SIG-M5 treated with dmso at 0.1 percent for 504 hours (cell line): ENCODE measurements around the gene PROCR.
"Not testable (repeated sequence)": the region's sequence is repeated elsewhere in the genome, so short reads cannot be mapped to it uniquely, and the experiment has no call there.

Experiments
- DNase-seq: peaks from one replicate; lab custom pipeline; 2025; ENCODE audit not compliant: unreplicated experiment; lab: John Stamatoyannopoulos, UW

Gene PROCR

DNA sequence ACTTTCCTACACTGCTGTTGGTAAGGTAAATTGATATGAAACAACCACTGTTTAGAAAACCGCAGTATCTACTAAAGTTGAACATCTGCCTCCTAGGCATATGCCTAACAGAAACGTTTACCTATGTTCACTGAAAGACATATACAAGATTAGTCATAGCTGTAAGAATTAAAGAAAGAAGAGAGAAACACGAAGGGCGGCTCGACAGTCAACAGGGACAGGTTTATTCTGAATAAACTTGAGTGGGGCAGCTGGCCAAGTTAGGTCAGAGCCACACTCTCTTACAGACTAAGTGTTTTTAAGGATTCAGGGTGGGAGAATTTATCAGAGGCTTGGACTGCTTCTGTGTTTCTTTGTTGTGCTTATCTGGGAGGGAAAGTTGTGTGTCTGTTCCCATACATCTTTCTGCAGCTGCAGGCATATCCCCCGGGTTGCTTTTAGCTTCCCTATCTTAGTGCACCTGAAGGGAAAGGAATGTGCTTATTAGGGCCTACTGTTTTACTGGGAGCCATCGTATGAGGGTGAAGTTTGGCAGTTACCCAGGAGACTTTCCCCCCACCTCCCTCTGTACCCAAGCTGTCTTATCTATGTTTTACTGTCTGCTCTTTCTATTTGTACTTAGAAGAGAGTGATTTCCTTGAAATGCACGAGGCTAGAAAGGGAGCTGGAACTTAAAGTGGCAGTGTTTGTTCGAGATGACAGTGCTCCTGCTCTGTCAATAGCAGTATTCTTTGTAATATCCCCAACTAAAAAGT, 20.4 kb downstream of the PROCR start:
- no peak for DNase-seq

DNA sequence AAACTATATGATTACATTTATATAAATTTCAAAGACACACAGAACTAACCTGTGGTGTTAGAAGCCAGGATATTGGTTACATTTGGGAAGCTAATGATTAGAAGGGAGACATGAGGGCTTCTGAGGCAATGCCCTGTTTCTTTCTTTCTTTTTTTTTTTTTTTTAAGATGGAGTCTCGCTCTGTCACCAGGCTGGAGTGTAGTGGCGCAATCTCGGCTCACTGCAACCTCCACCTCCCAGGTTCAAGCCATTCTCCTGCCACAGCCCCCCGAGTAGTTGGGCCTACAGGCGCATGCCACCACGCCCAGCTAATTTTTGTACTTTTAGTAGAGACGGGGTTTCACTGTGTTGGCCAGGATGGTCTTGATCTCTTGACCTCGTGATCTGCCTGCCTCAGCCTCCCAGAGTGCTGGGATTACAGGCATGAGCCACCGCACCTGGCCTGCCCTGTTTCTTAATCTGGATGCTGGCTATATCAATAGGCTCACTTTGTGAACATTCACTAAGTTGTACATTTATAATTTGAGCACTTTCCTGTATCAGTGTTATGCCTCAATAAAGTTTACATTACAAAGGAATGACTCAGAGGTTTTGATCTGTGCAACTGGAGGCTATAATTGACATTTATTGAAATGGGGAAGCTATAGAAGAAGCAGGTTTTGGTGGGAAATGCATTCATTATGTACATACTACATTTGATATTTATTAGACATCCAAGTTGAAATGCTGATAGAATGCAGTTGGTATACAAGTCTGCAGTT, 21.3 kb downstream of the PROCR start:
- DNase-seq: not testable (repeated sequence)

DNA sequence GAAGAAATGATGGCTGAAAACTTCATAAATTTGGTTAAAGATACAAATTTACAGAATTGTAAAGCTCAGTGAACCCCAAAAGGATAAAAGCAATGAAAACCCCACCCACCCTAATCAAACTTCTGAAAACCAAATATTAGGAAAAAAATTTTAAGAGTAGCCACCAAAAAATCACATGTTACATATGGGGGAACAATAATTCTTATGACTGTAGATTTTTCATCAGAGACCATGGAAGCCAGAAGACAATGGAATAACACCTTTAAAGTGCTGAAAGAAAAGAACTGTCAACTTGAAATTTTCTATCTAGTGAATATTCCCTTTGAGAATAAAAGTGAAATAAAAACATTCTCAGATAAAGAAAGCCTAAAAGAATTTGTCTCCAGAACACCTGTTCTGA, 24.4 kb downstream of the PROCR start:
- no peak for DNase-seq

DNA sequence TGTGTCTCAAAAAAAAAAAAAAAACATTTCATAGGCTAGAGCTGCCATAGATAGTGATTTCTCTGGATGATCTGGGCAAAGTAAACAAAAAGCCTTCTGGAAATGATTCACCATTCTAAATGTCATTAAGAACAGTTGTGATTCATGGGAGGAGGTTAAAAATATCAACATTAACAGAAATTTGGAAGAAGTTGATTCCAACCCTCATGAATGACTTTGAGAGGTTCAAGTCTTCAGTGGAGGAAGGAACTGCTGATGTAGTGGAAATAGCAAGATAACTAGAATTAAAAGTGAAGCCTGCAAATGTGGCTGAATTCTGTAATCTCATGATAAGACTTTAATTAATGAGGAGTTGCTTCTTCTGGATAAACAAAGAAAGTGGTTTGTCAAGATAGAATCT, 27.9 kb downstream of the PROCR start:
- DNase-seq: no peak

DNA sequence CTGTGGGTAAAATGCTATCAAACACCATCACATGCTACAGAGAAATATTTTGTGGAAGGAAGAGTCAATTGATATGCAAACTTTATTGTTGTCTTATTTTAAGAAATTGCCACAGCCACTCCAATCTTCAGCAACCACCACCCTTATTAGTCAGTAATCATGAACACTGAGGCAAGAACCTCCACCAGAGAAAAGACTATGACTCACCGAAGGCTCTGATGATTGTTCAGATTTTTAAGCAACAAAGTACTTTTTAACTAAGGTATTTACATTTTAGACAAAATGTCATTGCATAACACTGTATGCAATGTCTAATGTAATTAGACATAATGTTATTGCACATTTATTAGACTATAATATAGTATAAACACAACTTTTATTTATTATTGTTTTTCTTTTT, 28.4 kb downstream of the PROCR start:
- DNase-seq: no peak

DNA sequence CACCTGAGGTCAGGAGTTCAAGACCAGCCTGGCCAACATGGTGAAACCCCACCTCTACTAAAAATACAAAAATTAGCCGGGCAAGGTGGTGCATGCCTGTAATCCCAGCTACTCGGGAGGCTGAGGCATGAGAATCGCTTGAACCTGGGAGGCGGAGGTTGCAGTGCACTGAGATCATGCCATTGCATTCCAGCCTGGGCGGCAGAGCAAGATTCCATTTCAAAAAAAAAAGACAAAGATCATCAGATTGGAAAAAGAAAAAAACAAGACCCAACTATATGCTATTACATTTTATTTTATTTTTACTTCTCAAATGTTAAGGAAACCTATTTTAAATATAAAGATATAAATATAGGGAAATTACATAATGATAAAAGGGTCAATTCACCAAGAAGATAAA, 29.6 kb downstream of the PROCR start:
- not testable (repeated sequence) for DNase-seq

DNA sequence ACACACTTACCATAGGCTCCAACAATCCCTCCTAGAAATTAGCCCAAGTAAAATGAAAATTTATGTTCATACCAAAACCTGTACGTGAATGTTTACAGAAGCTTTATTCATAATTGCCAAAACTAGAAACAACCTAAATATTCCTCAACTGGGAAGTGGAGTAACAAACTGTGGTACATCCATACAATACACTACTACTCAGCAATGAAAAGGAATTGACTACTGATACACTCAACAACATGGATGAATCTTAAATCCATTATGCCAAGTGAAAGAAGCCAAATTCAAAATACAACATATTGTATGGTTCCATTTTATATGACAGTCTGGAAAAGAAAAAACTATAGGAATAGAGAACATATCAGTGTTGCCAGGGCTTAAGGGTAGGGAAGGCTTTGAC, 34.9 kb downstream of the PROCR start:
- no peak for DNase-seq

DNA sequence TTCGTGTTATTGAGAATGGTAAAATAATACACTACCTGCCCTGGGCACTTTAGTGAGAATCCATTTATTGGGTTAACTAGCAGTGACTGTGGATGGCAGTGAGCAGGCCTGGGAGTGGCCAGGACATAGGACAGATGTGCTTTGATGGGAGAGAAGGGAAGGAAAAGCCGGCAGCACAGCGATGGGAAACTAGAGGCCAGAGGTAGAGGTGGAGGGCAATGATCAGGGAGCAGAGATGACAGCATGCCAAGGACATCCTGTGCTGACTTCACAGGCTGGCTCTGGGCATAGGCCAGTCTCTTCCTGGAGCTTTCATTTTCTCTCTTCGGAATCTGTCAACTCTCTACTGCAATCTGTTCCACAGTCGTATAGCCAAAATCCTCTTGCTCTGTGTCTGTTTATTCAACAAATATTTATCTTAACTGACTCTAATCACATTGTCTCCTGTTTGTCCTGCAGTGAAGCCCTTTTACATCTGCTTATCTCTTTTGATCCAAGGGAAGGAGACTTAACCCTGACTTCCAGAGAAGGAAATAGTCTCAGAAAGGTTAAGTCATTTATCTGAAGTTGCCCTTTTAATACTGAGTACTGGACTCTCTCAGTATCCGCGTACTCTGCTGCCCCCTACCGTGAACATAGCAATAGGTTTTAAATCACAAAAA, 36.2 kb downstream of the PROCR start:
- DNase-seq: peak; percentile 76

DNA sequence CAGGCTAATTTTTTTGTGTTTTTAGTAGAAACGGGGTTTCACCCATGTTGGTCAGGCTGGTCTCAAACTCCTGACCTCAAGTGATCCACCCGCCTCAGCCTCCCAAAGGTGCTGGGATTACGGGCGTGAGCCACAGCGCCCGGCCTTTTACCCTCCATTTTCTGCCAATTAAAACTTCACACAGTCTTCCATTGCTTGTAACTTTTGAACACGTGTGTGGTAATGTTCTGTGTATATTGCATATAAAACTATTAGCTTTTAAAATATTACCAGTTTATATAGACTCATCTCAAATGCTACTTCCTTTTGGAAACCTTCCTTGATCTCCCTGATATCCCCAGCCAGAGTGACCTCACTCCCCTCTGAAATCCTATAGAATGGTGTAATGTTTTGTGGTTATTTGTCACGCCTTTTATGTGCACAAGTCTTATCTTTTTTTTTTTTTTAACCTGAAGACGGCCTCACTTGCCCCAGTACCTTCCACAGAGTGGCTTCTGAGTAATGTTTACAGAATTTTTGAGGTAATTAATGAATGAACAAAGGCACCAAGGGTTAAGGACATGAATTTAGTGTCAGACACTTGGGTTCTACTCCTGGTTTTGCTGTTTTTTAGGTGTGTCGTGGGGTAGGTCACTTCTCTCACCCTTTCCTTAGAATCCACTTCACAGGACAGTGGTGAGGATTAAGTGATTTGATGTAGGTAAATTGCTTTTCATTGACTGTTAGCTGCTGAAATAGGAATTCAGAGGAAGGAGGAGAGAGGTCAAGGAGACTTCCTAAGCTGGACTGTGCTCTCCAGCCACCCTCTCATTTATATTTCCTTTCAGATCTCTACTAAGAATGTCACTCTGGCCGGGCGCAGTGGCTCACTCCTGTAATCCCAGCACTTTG, 43.4 kb downstream of the PROCR start:
- peak; percentile 54 for DNase-seq

DNA sequence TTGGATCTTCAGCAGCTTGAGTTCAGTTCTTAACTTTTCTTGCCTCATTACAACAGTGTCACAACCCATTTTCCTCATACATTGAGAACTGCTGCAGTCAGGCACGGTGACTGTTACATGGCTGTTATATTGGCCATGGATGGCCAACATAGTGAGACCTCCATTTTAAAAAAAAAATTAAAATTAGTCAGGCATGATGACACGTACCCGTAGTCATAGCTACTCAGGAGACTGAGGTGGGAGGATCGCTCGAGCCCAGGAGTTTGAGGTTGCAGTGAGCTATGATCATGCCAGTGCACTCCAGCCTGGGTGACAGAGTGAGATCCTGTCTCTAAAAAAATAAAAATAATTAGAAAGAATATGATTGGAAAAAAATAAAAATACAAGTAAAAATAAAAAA, 44.7 kb downstream of the PROCR start:
- DNase-seq: no peak

DNA sequence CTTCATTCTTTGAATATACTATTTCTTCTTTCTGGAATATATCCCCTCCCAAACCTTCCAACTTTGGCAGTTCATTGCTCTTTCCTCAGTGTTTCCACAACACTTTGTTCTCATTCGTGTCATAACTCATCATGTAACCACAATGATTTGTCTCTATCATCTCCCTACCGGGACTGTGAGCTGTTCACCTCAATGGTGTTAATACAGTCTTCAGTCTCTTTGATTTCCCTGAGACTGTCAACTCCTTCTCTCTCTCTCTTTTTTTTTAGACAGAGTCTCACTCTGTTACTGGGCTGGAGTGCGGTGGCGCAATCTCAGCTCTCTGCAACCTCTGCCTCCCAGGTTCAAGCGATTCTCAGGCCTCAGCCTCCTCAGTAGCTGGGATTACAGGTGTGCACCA, 52.1 kb downstream of the PROCR start:
- DNase-seq: no peak

DNA sequence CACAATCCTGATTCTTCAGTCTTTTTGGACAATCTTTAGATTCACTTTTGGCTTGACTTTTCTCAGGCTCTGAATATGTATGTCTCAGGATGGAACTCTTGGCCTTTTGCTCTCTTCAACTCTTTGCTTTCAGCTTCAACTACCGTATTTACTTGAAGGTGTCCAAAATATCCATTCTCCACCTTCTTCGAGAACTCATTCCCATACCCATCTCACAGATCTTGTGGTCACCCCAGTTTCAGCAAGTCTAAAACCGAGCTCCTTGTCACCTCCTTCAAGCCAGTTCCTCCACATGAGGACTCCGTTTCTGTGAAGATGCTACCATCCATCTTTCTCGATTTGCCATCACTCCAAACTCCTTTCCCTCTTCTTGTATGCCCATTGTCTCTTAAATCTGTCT, 52.7 kb downstream of the PROCR start:
- DNase-seq: no peak

DNA sequence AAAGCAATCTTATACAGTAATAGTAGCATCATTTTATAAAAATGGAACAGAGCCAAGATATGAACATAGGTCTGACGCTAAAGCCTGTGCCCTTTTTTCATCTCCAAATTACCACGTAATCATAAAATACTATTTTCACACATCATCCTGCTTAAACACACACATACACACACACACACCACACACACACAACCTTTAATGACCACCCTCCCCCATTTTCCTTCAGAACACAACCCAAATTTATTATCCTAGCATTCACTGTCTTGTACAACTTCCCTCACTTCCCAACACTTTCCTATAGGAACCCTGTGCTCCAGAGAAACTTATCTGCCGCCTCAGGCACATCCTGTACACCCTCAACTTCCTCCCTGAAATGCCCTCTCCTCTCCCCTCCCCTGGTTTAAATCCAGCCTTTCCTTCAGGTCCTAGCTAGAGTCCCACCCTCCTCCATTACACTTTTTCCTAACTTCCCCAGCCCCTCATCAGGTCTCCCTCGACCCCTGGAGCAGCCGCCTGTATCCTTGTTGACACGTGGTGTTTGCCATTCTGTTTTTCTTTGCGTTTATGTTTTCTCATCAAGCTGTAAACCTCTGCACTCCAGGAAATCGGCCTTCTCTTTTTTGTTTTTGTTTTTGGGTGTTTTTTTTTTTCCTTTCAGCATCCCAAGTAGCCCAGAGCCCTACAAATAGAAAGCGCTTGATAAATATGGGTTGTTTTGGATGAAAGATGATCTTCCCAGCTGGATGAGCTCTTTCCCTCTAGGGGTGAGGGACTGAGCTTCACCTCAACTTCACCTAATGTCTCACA, 53.6 kb downstream of the PROCR start:
- DNase-seq: no peak

DNA sequence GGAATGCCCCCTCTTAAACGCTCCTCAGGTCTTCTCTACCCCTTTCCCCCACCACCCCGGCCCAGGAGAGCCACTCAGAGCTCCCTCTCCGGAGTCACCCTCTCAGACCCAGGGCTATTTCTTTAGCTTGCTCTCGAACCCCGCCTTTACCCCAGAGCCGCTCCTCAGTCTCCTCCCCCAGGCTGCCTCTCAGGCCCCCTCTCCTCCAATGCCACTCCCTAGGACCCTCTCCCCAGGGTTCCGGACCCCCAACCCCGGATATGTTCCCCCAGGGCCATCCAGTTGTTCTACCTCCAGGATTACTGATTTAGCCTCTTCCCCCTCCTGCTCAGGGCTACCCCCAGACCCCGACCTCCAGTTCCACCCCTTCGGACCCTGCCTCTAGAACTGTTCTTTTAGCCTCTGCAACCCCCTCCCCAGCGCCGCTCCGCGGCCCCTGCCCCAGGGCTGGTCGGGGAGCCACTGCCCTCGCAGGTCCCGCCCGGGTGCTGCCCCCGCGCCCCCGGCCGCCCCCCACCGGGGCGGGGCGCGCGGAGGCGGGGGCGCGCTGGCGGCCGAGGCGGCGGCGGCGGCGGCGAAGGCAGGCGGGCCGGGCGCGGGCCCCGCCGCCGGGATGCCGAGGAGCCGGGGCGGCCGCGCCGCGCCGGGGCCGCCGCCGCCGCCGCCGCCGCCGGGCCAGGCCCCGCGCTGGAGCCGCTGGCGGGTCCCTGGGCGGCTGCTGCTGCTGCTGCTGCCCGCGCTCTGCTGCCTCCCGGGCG, 54.4 kb downstream of the PROCR start, which contains the start of gene MMP24:
TSS of gene MMP24 (plus strand) at position 565 of the 758 bp plus-strand sequence. CDS start at position 614, 49 bp downstream.
- no peak for DNase-seq
